ENCODE results near the gene ARID1B.

DNA sequence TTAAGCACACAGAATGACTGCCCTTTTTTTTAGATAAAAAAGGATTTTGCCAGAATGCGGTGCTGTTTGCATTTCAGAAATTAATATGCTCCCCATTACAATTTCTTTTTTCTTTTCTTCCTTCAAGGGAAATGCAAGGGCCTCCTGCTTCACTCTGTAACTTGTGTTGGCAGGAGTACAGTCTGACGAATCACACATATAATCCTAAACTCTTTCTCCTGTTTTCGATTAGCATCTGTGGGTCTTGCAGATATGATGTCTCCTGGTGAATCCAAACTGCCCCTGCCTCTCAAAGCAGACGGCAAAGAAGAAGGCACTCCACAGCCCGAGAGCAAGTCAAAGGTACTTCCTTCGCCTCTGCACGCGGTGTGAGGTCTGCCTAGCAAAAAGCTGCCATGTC lies 396.6 kb downstream of the ARID1B start:
- TF ChIP-seq GATA3 (IDR thresholded peaks at IDR 0.05; ENCODE audit: low read depth, low read length): no peak
- no peak for TF ChIP-seq GATA2 (IDR thresholded peaks at IDR 0.05; ENCODE audit: low read depth, low read length)
